ENCODE data around the gene OR3A3. TPM values are rescaled to one million over a fixed set of nuclear protein-coding genes. Genes with fewer than 3 reads are reported as not detected.
"Not testable (repeated sequence)": the region's sequence is repeated elsewhere in the genome, so short reads cannot be mapped to it uniquely, and the experiment has no call there.

The OR3A3 gene
- total and polyA plus RNA-seq, 8 donors: not detected

DNA sequence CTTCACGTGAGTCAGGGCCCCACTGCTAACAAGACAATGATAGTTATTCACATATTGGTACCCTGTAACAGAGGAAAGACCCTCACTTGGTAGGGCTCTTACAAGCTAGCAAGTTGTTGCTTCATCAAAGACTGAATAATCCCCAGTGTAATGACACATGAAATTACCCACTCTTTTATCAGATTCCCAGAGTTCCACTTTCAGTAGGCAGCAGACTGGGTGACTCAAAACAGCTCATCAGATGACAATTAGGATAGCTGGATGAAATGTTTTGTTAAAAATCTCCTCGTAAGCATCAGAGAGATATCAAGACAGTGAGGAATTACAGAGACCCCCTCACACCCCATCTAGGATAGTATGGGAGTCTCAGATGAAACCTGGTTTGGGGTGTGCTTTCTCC is 29.3 kb downstream of the OR3A3 start:
- 70 to 73% methylated on average over 2 of the region's 2 CpGs for WGBS, 2 donors
- Histone ChIP-seq H3K27ac (no peak overlapping the region), H3K9me3 (no peaks in the 10 kb centered on the region), H3K4me1 (no peaks in the 10 kb centered on the region), H3K27me3 (no peaks in the 10 kb centered on the region), H3K4me3 (no peak overlapping the region), H3K36me3 (no peaks in the 10 kb centered on the region)
- ATAC-seq (no peak), FAIRE-seq (no peak), DNase-seq (no peak)
- TF ChIP-seq, protein P1, sequence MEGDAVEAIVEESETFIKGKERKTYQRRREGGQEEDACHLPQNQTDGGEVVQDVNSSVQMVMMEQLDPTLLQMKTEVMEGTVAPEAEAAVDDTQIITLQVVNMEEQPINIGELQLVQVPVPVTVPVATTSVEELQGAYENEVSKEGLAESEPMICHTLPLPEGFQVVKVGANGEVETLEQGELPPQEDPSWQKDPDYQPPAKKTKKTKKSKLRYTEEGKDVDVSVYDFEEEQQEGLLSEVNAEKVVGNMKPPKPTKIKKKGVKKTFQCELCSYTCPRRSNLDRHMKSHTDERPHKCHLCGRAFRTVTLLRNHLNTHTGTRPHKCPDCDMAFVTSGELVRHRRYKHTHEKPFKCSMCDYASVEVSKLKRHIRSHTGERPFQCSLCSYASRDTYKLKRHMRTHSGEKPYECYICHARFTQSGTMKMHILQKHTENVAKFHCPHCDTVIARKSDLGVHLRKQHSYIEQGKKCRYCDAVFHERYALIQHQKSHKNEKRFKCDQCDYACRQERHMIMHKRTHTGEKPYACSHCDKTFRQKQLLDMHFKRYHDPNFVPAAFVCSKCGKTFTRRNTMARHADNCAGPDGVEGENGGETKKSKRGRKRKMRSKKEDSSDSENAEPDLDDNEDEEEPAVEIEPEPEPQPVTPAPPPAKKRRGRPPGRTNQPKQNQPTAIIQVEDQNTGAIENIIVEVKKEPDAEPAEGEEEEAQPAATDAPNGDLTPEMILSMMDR (IDR thresholded peaks at IDR 0.05): no peak
- intact Hi-C loops (cut with DNase I): no loop called here

DNA sequence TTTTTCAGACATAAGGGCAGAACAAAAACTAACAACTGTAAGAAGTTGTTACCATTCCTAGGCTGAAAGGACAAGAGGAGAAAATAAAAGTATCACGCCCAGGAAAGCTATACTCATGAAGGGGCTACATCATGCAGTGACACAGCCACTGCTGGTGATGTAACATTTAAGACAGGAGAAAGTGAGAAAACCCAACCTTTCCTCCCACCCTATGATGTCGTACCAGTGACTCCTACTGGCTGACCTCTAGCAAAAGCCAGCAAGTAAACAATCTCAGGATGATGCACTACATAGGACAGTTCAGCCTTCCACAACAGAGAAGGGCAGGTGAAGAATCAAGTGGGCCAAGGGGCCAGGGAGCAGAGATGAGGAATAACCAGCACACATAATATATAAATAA is 36.5 kb downstream of the OR3A3 start:
- Histone ChIP-seq H3K9me3 (no peaks in the 10 kb centered on the region), H3K36me3 (no peaks in the 10 kb centered on the region), H3K27me3 (no peaks in the 10 kb centered on the region), H3K4me1 (peaks cover 0 to 6% (median 5%) of the 10 kb centered on the region in 3 donors), H3K4me3 (no peak overlapping the region), H3K27ac (no peak overlapping the region)
- intact Hi-C loops (cut with DNase I): no loop called here
- DNase-seq (no peak), ATAC-seq (peak in 1 of 4 donors; percentile 26), FAIRE-seq (no peak)
- 76 to 78% methylated on average over 2 of the region's 2 CpGs for WGBS, 2 donors
- TF ChIP-seq, protein P1 (IDR thresholded peaks at IDR 0.05): no peak

DNA sequence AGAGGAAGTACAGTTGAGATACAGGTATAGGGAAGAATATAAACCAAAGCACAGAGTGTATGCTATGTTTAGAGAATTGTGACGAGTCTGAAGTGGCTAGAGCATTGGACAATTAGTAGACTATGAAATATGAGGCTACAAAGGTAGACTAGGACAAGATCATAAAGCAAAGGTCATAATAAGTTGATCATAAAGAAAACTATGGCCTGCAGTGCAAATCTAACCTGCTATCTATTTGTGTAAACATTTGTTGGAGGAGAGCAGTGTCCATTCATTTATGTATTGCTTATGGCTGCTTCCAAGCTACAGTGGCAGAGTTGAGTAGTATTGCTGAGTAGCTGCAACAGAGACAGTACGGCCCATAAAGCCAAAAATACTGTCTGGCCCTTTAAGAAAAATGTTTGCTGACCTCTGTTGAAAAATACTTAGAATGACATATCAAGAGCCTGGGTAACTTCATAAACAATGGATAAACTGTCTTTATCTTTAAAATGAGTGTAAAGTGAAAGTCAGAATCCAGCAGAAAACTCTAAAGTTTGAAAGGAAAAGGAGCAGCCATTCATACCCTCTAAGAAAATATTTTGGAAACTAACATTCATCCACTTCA is 37.0 kb downstream of the OR3A3 start:
- Histone ChIP-seq H3K36me3 (no peaks in the 10 kb centered on the region), H3K9me3 (no peaks in the 10 kb centered on the region), H3K4me3 (no peak overlapping the region), H3K27ac (no peak overlapping the region), H3K4me1 (peaks cover 0 to 6% (median 5%) of the 10 kb centered on the region in 3 donors), H3K27me3 (no peaks in the 10 kb centered on the region)
- no peak for DNase-seq
- intact Hi-C loops (cut with DNase I): no loop called here
- ATAC-seq: peak in 1 of 4 donors; percentile 47
- no peak for FAIRE-seq
- WGBS, 2 donors: 51 to 54% methylated on average over 2 of the region's 2 CpGs
- TF ChIP-seq, protein P1 (IDR thresholded peaks at IDR 0.05): no peak

DNA sequence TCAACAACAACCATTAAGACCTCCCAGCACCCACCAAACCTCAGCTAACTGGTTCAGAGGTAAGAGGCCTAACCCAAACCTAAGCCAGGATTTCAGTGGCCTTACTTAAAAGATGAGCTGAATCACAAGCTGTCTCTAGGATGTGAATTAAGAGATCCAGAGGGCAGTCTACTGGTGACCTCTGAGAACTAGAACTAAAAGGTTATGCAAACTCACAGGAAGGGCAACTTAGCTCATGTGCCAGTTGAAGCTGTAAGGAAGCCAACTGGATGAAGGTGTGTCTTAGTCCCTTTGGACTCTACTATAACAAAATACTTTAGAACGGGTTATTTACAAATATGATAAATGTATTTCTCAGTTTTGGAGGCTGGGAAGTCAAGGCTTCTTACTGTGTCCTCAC is 55.2 kb downstream of the OR3A3 start:
- intact Hi-C loops (cut with DNase I); DNase-seq; H3K4me1 ChIP-seq; H3K27me3 ChIP-seq; FAIRE-seq; H3K4me3 ChIP-seq; H3K27ac ChIP-seq; ATAC-seq; H3K36me3 ChIP-seq; H3K9me3 ChIP-seq: not testable (repeated sequence)
- 54 to 67% methylated on average over 1 of the region's 1 CpG for WGBS, 2 donors

DNA sequence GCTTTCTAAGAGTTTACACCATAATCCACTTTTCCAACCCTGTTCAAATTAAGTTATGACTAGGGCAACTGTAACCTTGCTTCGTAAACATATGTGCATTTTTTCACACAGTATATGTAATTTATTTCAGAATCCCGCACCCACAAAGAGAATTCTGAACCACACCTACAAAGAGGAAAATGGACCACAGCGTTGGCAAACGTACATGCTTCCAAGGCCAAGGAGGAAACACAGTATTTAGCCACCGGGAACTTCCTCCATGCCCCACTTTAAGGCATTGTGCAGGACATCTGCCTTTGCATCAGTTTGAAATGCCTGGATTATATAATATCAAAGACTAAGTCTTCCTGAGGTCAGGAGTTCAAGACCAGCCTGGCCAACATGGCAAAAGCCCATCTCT is 58.4 kb downstream of the OR3A3 start:
- no peaks in the 10 kb centered on the region for H3K9me3 ChIP-seq
- no peak overlapping the region for H3K27ac ChIP-seq
- intact Hi-C loops (cut with DNase I): no loop called here
- peaks cover 0 to 6% (median 0%) of the 10 kb centered on the region in 3 donors for H3K4me1 ChIP-seq
- no peak for FAIRE-seq
- no peak overlapping the region for H3K4me3 ChIP-seq
- no peaks in the 10 kb centered on the region for H3K36me3 ChIP-seq
- DNase-seq: no peak
- no peaks in the 10 kb centered on the region for H3K27me3 ChIP-seq
- WGBS, 2 donors: 60 to 64% methylated on average over 5 of the region's 5 CpGs
- ATAC-seq: no peak
- TF ChIP-seq, protein P1 (IDR thresholded peaks at IDR 0.05): no peak
